Sigmoid colon (tissue), 4 donors: Measurements from ENCODE around the gene RIMKLA.

Experiments used
- CTCF ChIP-seq, 4 experiments: fragments of 450-650 bp in 3 of 4; fragments of 200-600 bp in 1 of 4; IDR thresholded peaks; one replicate each; pipeline ENCODE4 v1.5.1; 2016 to 2019; ENCODE audit warnings: antibody characterized with exemption in 4 of 4, mild to moderate bottlenecking in 3 of 4, moderate library complexity in 2 of 4
- EP300 ChIP-seq, 4 donors: sonication (generic); formaldehyde crosslinking; IDR thresholded peaks; one replicate each; pipeline ENCODE4 v1.6.1; 2017; ENCODE audit warnings: antibody characterized with exemption in 4 of 4
- POLR2AphosphoS5 ChIP-seq, 4 donors: sonication (generic); formaldehyde crosslinking; IDR thresholded peaks; one replicate each; pipeline ENCODE4 v1.6.1; 2017; ENCODE audit warnings: antibody characterized with exemption in 4 of 4

DNA sequence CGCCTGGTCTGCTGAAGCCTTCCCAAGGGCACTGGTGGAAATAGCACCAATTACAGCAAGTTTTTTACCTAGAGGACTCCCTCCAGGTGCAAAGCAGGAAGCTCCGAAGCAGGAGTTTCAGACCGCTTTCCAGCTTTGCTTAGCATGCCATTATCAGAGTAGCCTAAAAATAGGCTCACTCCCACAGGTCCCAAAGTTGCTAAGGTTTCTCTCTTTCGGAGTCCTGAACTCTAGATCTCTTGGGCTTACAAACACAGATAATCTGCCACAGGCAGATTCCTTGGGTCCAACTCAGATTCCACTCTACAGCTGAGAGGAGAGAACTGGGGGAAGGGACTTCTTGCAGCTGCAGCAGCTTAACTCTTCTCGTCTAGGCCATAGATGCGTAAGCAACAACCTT, 52.8 kb downstream of the RIMKLA start:
- TF ChIP-seq CTCF (IDR thresholded peaks at IDR 0.05) (no peak), POLR2AphosphoS5 (IDR thresholded peaks at IDR 0.05) (no peak), EP300 (IDR thresholded peaks at IDR 0.05) (no peak)
